AG09319 (cell line): Measurements from ENCODE around the gene ARVCF.

Source experiments
- DNase-seq: peaks from one replicate; pipeline ENCODE4 v3.0.0-alpha.2; 2010; ENCODE audit warnings: low read depth; ENCODE audit errors: extremely low read depth
- CTCF ChIP-seq: IDR thresholded peaks from 2 replicates; pipeline ENCODE4 v1.5.1; 2011; ENCODE audit warnings: low read depth, mild to moderate bottlenecking, inconsistent platforms, low read length, moderate library complexity

ARVCF gene

DNA sequence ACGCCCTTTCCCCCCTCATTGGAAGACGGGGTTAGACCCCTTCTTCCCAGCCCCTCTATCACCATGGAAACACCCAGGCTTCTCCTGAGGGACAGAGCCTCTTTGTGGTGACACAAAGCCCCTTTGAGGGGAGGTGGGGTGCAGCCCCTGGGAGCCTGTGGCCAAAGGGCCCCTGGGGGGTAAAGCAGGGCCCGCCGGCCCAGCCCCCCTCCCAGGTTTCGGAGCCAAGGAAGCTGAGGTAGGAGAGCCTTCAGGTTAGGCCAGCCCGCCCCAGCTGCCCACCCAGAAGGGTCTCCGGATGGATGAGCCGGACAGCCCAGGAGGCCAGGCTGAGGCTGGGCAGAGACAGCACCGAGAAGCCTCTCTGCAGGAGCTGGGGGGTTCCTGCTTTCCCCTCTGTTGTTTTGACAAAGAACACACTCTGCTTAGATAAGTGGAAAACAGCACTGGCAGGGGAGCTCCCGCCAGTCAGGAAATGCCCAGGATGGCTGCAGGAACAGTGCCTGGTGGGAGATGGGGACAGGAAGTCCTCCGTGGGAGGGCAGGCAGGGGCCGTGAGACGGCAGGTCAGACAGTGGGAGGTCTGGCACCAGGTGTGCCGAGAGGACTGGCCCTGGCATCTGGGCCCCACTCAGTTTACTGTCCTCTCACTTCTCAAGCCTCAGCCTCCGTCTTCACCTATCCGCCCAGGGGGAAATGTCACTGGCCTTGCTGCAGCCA, 18.2 kb downstream of the ARVCF start:
- DNase-seq = no peak
- TF ChIP-seq CTCF = no peak

GRCh38 chr22:19997561-19998231, 18.9 kb downstream of the ARVCF start:
- DNase-seq = no peak
- no peak for TF ChIP-seq CTCF

- DNase-seq = no peak
- no peak for TF ChIP-seq CTCF
Measured at GRCh38 chr22:19996694-19997384, 19.8 kb downstream of the ARVCF start.

DNA sequence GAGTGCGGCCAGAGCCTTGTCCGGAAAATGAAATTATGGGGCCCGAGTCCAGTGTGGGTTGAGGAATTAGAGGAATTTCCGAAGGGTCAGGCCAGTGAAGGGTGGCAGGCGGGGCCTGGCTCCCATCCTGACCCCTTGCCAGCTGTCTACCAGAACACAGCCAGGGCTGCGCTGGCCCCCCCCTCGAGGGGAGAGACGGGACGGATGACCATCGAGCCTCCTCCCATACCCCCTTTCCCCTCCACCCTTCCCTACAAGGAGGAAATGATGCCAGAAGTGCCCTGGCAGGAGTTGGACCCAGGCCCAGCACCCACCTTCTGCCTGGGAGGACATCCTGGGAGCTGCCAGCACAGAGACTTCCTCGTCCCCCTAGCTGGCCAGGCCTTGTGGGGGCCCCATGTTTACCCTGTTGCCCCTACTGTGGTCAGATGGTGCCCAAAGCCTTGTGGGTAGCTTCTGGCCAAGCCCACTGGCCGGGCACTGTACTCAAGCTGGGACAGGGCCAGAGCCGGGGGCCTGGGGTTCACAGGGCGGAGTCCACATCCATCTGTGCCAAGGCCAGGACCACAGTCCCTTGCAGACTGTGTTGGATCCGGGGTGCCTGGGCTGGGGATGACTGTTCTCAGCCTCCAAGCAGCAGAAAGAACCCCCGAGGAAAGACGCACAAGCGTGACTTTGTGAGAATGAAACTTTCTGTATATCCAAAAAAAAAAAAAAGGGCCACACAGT, 20.8 kb downstream of the ARVCF start:
- no peak for DNase-seq
- TF ChIP-seq CTCF = no peak

GRCh38 chr22:19994851-19995610, 21.6 kb downstream of the ARVCF start:
- no peak for TF ChIP-seq CTCF
- DNase-seq = no peak

DNA sequence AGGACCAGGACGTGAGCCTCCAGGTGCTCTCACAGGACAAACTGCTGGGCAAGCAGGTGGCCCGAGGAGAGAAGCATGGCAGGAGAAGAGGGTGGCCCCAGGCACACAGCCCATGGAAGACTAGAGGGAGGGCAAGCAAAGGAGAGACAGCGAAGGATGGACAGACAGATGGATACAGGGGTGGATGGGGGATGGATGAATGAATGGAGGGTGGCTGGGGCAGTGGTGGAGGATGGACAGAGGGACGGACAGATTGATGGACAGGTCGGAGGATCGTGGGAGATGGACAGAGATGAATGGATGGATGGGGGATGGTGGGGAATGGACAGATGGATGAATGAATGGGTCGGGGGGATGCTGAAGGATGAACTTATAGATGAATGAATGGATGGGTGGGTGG, 22.7 kb downstream of the ARVCF start:
- no peak for DNase-seq
- no peak for TF ChIP-seq CTCF
